Ishikawa (cell line): ENCODE results near the gene C5AR2.

ENCODE experiments used
- CEBPB ChIP-seq: IDR thresholded peaks from 2 replicates; pipeline ENCODE4 v1.6.1; 2012
- CREB1 ChIP-seq: IDR thresholded peaks from 2 replicates; pipeline ENCODE4 v1.6.1; 2012; ENCODE audit warnings: low read depth
- EGR1 ChIP-seq: IDR thresholded peaks from 2 replicates; pipeline ENCODE4 v1.6.1; 2012
- EP300 ChIP-seq: IDR thresholded peaks from 2 replicates; pipeline ENCODE4 v1.6.1; 2012; ENCODE audit warnings: borderline replicate concordance
- FOXM1 ChIP-seq: IDR thresholded peaks from 2 replicates; pipeline ENCODE4 v1.6.1; 2012; ENCODE audit warnings: low read depth, borderline replicate concordance
- MAX ChIP-seq: IDR thresholded peaks from 2 replicates; pipeline ENCODE4 v1.6.1; 2012
- NFIC ChIP-seq: IDR thresholded peaks from 2 replicates; pipeline ENCODE4 v1.6.1; 2012
- RAD21 ChIP-seq: IDR thresholded peaks from 2 replicates; pipeline ENCODE4 v1.6.1; 2012; ENCODE audit warnings: low read depth
- REST ChIP-seq: IDR thresholded peaks from 2 replicates; pipeline ENCODE4 v1.6.1; 2012; ENCODE audit warnings: low read depth, mild to moderate bottlenecking
- TAF1 ChIP-seq: IDR thresholded peaks from 2 replicates; pipeline ENCODE4 v1.6.1; 2012; ENCODE audit warnings: low read depth, mild to moderate bottlenecking
- TCF12 ChIP-seq: IDR thresholded peaks from 2 replicates; pipeline ENCODE4 v1.6.1; 2012; ENCODE audit warnings: low read depth
- TEAD4 ChIP-seq: IDR thresholded peaks from 2 replicates; pipeline ENCODE4 v1.6.1; 2012
- USF1 ChIP-seq: IDR thresholded peaks from 2 replicates; pipeline ENCODE4 v1.6.1; 2012
- YY1 ChIP-seq: IDR thresholded peaks from 2 replicates; pipeline ENCODE4 v1.6.1; 2012; ENCODE audit warnings: low read depth
- ZBTB7A ChIP-seq: IDR thresholded peaks from 2 replicates; pipeline ENCODE4 v1.6.1; 2012; ENCODE audit warnings: low read depth

C5AR2 gene

GRCh38 chr19:47340477-47341208 is 8.7 kb downstream of the C5AR2 start:
- TF ChIP-seq RAD21 (no peak), ZBTB7A (no peak)

- no peak for TF ChIP-seq REST
- TF ChIP-seq FOXM1: no peak
- TF ChIP-seq TEAD4: no peak
- TF ChIP-seq TAF1: no peak
- no peak for TF ChIP-seq YY1
- TF ChIP-seq NFIC: no peak
- no peak for TF ChIP-seq RAD21
- TF ChIP-seq CREB1: no peak
- no peak for TF ChIP-seq TCF12
- no peak for TF ChIP-seq USF1
- no peak for TF ChIP-seq EGR1
- TF ChIP-seq MAX: no peak
- no peak for TF ChIP-seq CEBPB
- no peak for TF ChIP-seq ZBTB7A
- no peak for TF ChIP-seq EP300
These were observed 9.8 kb downstream of the C5AR2 start for GRCh38 chr19:47341734-47342133.

- TF ChIP-seq YY1 (no peak), TAF1 (no peak), TEAD4 (no peak), USF1 (no peak), EP300 (no peak), NFIC (no peak), TCF12 (no peak), CREB1 (no peak), EGR1 (no peak), ZBTB7A (no peak), CEBPB (no peak), MAX (no peak), FOXM1 (no peak), RAD21 (no peak), REST (no peak)
These were observed 11.3 kb downstream of the C5AR2 start for GRCh38 chr19:47343194-47343802.

GRCh38 chr19:47344425-47344824 is 12.4 kb downstream of the C5AR2 start:
- TF ChIP-seq TAF1 (no peak), EP300 (no peak)

GRCh38 chr19:47348819-47349795 is 17.1 kb downstream of the C5AR2 start, which contains the start of gene DHX34:
TSS of gene DHX34 (plus strand) at chr19:47349315. CDS start at chr19:47353031, 3,716 bp downstream.
- TF ChIP-seq CEBPB (no peak), ZBTB7A (no peak), RAD21 (peak; percentile 32; the same call in 1 of the 2 replicates), TEAD4 (no peak), EGR1 (no peak), EP300 (no peak), REST (no peak), YY1 (peak; percentile 68), FOXM1 (no peak), TAF1 (peak; percentile 84), USF1 (peak; percentile 81), MAX (peak; percentile 96), NFIC (no peak), CREB1 (0 out of 2 replicates have a peak, but pooled peaks have one; percentile 28), TCF12 (peak; percentile 56; the same call in 1 of the 2 replicates)
